ENCODE data around the gene UBE2E2.

Gene UBE2E2

DNA sequence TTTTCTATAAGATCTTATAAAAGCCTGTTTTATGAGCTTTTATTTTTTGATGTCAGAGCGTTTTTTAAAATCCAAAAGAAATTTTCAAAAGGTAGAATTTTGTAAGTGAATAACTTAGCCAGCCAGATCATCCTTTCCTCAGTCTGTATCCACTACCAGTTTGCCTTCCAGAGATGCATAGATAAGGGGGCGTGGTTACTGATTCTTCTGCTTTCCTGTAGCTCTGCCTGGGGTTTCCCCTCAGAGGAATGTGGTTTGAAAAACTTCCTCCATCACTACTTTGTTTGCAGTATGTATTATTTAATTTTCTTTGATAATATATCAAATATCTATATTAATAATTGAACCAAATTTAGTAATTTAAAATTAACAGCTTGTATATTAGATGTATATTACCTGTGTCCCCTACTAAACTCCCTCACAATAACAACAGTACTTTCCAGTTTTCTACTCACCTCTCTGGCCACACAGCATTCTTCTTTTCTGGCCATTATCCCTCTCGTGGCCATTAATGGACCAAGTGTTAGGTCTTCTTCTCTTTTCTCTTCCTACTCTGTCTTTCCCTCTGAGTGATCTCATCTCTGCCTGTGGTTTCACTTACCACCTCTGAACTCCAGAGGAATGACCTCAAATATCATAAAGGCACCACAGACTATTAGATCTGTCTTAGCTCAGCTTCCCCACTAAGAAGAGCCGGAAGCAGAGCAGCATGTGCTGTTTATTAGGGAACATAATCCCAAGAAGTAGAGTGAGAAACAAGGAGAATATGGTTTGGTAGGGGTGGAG lies 239.7 kb downstream of the UBE2E2 start:
- no peaks in the 10 kb centered on the region for H3K36me3 ChIP-seq (ENCODE audit: control insufficient read depth, insufficient read depth, low read length)
- no peaks in the 10 kb centered on the region for H3K9me3 ChIP-seq (ENCODE audit: control insufficient read depth, insufficient read depth, low read length)
- no peak overlapping the region for H3K4me3 ChIP-seq (ENCODE audit: low read depth, low read length)
- peaks cover 20% of the 10 kb centered on the region for H3K4me1 ChIP-seq (ENCODE audit: control insufficient read depth, insufficient read depth, low read length)
- no peak overlapping the region for H3K9ac ChIP-seq (ENCODE audit: low read depth, low read length)
- H3K27me3 ChIP-seq (ENCODE audit: control insufficient read depth, insufficient read depth, low read length): no peaks in the 10 kb centered on the region
- no peak overlapping the region for H3K27ac ChIP-seq (ENCODE audit: low read depth, low read length)

DNA sequence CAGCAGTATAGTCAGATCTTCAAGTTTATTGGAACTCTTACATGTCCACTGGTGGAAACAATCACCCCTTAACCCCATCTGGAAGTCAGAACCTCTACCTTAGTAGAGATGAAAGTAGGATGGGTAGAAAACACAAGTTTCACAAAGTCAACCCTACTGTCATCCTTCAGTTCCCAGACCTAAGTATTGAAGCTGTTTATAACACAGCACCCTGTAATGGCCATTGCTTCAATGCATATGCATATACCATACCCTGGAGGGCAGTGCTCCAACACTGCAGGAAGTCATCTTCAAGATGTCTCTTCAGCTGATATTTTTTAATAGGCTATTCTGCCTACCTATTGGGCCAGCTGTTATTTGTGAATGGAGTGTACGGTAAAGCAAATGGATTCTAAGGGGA lies 241.3 kb downstream of the UBE2E2 start:
- no peaks in the 10 kb centered on the region for H3K27me3 ChIP-seq (ENCODE audit: control insufficient read depth, insufficient read depth, low read length)
- H3K9me3 ChIP-seq (ENCODE audit: control insufficient read depth, insufficient read depth, low read length): no peaks in the 10 kb centered on the region
- no peak overlapping the region for H3K27ac ChIP-seq (ENCODE audit: low read depth, low read length)
- no peak overlapping the region for H3K4me3 ChIP-seq (ENCODE audit: low read depth, low read length)
- H3K36me3 ChIP-seq (ENCODE audit: control insufficient read depth, insufficient read depth, low read length): no peaks in the 10 kb centered on the region
- no peak overlapping the region for H3K9ac ChIP-seq (ENCODE audit: low read depth, low read length)
- H3K4me1 ChIP-seq (ENCODE audit: control insufficient read depth, insufficient read depth, low read length): peaks cover 17% of the 10 kb centered on the region

DNA sequence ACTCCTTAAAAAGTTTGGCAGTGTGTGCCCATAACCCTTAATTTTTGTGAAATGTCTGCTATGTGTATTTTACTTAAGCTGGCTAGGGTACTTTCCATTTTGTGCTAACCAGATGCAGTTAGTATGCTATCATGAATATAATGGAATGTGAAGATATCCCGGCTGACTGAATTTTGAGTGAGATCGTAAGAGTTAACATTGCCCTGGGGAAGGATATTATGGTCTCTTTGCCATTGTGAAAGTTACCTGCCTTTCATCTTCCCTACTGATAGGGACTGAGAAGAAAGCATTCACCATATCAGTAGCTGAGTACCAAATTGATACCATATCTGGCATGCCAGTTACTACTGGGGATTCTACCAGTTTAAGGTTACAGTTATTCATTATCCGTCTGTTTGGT lies 243.2 kb downstream of the UBE2E2 start:
- no peaks in the 10 kb centered on the region for H3K27me3 ChIP-seq (ENCODE audit: control insufficient read depth, insufficient read depth, low read length)
- peaks cover 12% of the 10 kb centered on the region for H3K4me1 ChIP-seq (ENCODE audit: control insufficient read depth, insufficient read depth, low read length)
- H3K27ac ChIP-seq (ENCODE audit: low read depth, low read length): no peak overlapping the region
- no peak overlapping the region for H3K9ac ChIP-seq (ENCODE audit: low read depth, low read length)
- no peaks in the 10 kb centered on the region for H3K9me3 ChIP-seq (ENCODE audit: control insufficient read depth, insufficient read depth, low read length)
- H3K4me3 ChIP-seq (ENCODE audit: low read depth, low read length): no peak overlapping the region
- H3K36me3 ChIP-seq (ENCODE audit: control insufficient read depth, insufficient read depth, low read length): no peaks in the 10 kb centered on the region

DNA sequence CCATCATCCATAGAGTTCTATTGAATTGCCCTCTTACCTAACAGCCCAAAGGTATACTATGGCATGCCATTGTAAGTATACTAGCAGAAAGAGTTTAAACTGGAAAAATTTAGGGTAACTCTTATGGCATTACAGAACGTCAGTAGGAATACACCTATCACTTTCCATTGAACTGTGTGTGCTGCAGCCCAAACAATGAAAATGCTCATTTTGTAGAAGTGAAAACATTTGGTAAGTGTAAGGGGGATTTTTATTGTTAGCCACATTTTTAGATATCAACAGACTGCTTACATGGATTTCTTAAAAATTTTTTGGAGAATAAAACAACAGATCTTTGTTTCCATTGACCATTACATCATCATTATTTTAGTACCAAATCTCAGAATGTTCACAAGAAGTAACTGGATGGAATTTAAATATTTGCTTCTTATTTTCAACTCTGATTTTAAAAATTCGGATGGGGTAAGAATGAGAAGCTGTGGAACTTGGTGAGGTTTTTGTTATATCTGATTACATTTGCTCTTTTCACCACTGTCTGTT lies 245.9 kb downstream of the UBE2E2 start:
- Histone ChIP-seq H3K4me3 (ENCODE audit: low read depth, low read length) (no peak overlapping the region), H3K36me3 (ENCODE audit: control insufficient read depth, insufficient read depth, low read length) (no peaks in the 10 kb centered on the region), H3K27ac (ENCODE audit: low read depth, low read length) (no peak overlapping the region), H3K27me3 (ENCODE audit: control insufficient read depth, insufficient read depth, low read length) (no peaks in the 10 kb centered on the region), H3K9me3 (ENCODE audit: control insufficient read depth, insufficient read depth, low read length) (no peaks in the 10 kb centered on the region), H3K4me1 (ENCODE audit: control insufficient read depth, insufficient read depth, low read length) (0 out of 2 replicates have a peak, but pooled peaks cover under 1% of the 10 kb centered on the region), H3K9ac (ENCODE audit: low read depth, low read length) (no peak overlapping the region)

DNA sequence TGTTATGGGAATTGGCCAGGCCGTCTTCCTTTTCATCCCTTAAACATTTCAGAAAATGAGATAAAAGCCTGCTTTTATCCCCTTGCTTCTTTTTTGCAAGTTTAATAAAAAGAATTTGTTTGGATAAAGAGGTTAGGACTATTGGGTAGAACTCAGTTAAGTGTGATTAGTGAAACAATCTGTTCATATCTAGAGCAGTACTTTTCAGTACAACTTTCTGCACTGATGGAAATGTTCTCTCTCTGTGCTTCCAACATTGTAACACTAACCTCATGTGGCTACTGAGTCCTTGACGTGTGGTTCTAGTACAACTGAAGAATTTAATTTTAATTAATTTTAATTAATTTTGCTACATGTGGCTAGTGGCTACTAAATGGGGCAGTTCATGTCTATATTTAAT lies 246.9 kb downstream of the UBE2E2 start:
- Histone ChIP-seq H3K36me3 (ENCODE audit: control insufficient read depth, insufficient read depth, low read length) (no peaks in the 10 kb centered on the region), H3K4me3 (ENCODE audit: low read depth, low read length) (no peak overlapping the region)

DNA sequence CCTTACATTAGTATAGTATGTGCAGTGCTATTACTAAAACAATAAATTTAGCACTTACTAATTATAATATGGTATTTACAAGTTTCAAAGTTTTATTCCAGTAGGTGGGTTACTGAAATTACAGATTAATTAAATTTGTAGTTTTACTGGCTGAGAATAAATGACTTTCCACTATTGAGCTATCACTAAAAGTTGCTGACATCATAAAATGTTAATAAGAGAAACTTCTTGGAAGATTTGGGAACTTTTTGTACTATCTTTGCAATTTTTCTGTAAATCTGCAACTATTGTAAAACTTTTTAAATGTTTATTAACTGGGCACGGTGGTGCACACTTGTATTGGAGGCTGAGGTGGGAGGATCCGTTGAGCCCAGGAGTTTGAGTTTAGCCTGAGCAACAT lies 247.7 kb downstream of the UBE2E2 start:
- H3K27me3 ChIP-seq (ENCODE audit: control insufficient read depth, insufficient read depth, low read length): no peaks in the 10 kb centered on the region
- no peaks in the 10 kb centered on the region for H3K9me3 ChIP-seq (ENCODE audit: control insufficient read depth, insufficient read depth, low read length)
- H3K27ac ChIP-seq (ENCODE audit: low read depth, low read length): no peak overlapping the region
- H3K9ac ChIP-seq (ENCODE audit: low read depth, low read length): no peak overlapping the region
- H3K4me3 ChIP-seq (ENCODE audit: low read depth, low read length): no peak overlapping the region
- H3K4me1 ChIP-seq (ENCODE audit: control insufficient read depth, insufficient read depth, low read length): peaks cover 12% of the 10 kb centered on the region
- H3K36me3 ChIP-seq (ENCODE audit: control insufficient read depth, insufficient read depth, low read length): no peaks in the 10 kb centered on the region

More for the DNA sequence above, 246.9 kb downstream of the UBE2E2 start:
- Histone ChIP-seq H3K27me3 (ENCODE audit: control insufficient read depth, insufficient read depth, low read length) (no peaks in the 10 kb centered on the region), H3K9ac (ENCODE audit: low read depth, low read length) (no peak overlapping the region), H3K27ac (ENCODE audit: low read depth, low read length) (no peak overlapping the region), H3K4me1 (ENCODE audit: control insufficient read depth, insufficient read depth, low read length) (peaks cover 10% of the 10 kb centered on the region), H3K9me3 (ENCODE audit: control insufficient read depth, insufficient read depth, low read length) (no peaks in the 10 kb centered on the region)

DNA sequence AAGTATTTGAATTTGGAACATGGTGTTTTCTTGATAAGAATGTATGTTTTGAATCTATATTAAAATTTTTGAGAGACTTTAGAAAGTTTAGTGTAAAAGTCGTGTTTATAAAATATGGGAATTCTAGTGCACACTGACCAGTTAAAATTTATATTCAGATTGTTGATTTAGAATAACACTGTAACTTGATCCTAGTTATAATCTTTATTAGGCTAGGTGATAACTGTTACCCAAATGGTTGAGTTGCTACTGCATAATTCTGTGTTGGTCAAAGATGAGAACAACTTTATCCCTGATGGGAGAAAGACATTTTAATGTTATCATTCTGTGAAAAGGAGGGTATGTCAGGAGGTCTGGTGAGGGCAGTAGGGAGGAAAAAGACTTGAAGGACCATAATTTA lies 249.3 kb downstream of the UBE2E2 start:
- Histone ChIP-seq H3K4me3 (ENCODE audit: low read depth, low read length) (no peak overlapping the region), H3K27ac (ENCODE audit: low read depth, low read length) (no peak overlapping the region), H3K36me3 (ENCODE audit: control insufficient read depth, insufficient read depth, low read length) (no peaks in the 10 kb centered on the region), H3K9ac (ENCODE audit: low read depth, low read length) (no peak overlapping the region), H3K27me3 (ENCODE audit: control insufficient read depth, insufficient read depth, low read length) (no peaks in the 10 kb centered on the region), H3K4me1 (ENCODE audit: control insufficient read depth, insufficient read depth, low read length) (peaks cover 12% of the 10 kb centered on the region), H3K9me3 (ENCODE audit: control insufficient read depth, insufficient read depth, low read length) (no peaks in the 10 kb centered on the region)

DNA sequence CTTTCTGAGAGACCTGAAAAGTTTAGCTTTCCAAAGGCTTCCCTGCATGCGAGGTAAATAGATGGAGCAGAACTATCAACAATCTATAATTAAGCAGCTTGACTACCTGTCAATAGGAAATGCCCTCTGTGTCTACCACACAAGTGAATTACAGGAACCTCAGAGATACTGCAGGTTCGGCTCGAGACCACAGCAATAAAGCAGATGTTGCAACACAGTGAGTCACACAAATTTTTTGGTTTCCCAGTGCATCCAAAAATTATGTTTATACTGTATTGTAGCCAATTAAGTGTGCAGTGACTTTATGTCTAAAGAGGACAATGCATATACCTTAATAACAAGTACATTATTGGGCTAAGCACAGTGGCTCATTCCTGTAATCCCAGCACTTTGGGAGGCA lies 252.0 kb downstream of the UBE2E2 start:
- no peak overlapping the region for H3K9ac ChIP-seq (ENCODE audit: low read depth, low read length)
- peaks cover 19% of the 10 kb centered on the region for H3K4me1 ChIP-seq (ENCODE audit: control insufficient read depth, insufficient read depth, low read length)
- no peaks in the 10 kb centered on the region for H3K27me3 ChIP-seq (ENCODE audit: control insufficient read depth, insufficient read depth, low read length)
- no peaks in the 10 kb centered on the region for H3K36me3 ChIP-seq (ENCODE audit: control insufficient read depth, insufficient read depth, low read length)
- no peaks in the 10 kb centered on the region for H3K9me3 ChIP-seq (ENCODE audit: control insufficient read depth, insufficient read depth, low read length)
- no peak overlapping the region for H3K4me3 ChIP-seq (ENCODE audit: low read depth, low read length)
- no peak overlapping the region for H3K27ac ChIP-seq (ENCODE audit: low read depth, low read length)

DNA sequence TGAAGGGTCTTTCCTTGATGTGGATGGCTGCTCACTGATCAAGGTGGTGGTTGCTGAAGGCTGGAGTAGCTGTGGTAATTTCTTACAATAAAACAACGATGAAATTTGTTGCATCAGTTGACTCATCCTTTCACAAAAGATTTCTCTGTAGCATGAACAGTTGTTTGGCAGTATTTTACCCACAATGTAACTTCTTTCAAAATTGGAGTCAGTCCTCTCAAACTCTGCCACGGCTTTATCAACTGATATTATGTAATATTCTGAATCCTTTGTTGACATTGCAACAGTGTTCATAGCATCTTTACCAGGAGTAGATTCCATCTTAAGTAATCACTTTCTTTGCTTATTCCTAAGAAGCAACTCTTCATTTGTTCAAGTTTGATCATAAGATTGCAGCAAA lies 252.6 kb downstream of the UBE2E2 start:
- peaks cover 21% of the 10 kb centered on the region for H3K4me1 ChIP-seq (ENCODE audit: control insufficient read depth, insufficient read depth, low read length)
- no peak overlapping the region for H3K27ac ChIP-seq (ENCODE audit: low read depth, low read length)
- H3K4me3 ChIP-seq (ENCODE audit: low read depth, low read length): no peak overlapping the region
- H3K36me3 ChIP-seq (ENCODE audit: control insufficient read depth, insufficient read depth, low read length): no peaks in the 10 kb centered on the region
- H3K9me3 ChIP-seq (ENCODE audit: control insufficient read depth, insufficient read depth, low read length): no peaks in the 10 kb centered on the region
- H3K9ac ChIP-seq (ENCODE audit: low read depth, low read length): no peak overlapping the region
- no peaks in the 10 kb centered on the region for H3K27me3 ChIP-seq (ENCODE audit: control insufficient read depth, insufficient read depth, low read length)

DNA sequence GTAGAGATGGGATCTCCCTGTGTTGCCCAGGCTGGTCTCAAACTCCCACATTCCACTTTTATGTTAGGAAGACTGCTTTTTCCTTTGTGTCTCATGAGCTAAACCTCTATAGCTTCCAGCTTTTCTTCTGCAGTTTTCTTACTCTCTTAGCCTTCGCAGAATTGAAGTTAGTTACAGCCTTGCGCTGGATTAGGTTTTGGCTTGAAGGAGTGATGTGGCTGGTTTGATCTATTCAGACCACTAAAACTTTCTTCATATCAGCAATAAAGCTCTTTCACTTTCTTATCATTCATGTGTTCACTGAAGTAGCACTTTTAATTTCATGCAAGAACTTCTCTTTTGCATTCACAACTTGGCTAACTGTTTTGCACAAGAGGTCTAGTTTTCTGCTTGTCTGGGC lies 254.6 kb downstream of the UBE2E2 start:
- H3K36me3 ChIP-seq (ENCODE audit: control insufficient read depth, insufficient read depth, low read length): no peaks in the 10 kb centered on the region
- no peak overlapping the region for H3K4me3 ChIP-seq (ENCODE audit: low read depth, low read length)
- no peaks in the 10 kb centered on the region for H3K27me3 ChIP-seq (ENCODE audit: control insufficient read depth, insufficient read depth, low read length)
- no peaks in the 10 kb centered on the region for H3K9me3 ChIP-seq (ENCODE audit: control insufficient read depth, insufficient read depth, low read length)
- H3K27ac ChIP-seq (ENCODE audit: low read depth, low read length): no peak overlapping the region
- H3K4me1 ChIP-seq (ENCODE audit: control insufficient read depth, insufficient read depth, low read length): peaks cover 21% of the 10 kb centered on the region
- no peak overlapping the region for H3K9ac ChIP-seq (ENCODE audit: low read depth, low read length)

DNA sequence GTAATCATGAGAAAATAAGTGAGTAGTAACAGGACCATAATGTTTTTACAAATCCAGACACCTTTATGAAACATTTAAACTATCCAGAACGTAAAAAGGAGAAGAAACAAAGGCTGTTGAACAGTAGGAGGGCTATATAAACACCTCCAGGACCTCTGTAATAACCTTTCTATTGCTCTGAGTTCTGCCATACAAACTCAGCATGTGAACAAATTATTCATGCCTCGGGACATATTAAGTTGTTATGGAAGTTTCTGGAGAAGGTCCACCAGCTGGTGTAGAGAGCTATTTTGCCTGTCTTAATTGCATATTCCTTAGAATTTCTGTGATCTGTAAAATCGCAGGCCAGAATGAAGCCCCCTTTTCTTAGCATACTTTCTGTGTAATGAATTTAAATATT lies 256.3 kb downstream of the UBE2E2 start:
- Histone ChIP-seq H3K4me1 (ENCODE audit: control insufficient read depth, insufficient read depth, low read length) (peaks cover 25% of the 10 kb centered on the region), H3K36me3 (ENCODE audit: control insufficient read depth, insufficient read depth, low read length) (no peaks in the 10 kb centered on the region), H3K27me3 (ENCODE audit: control insufficient read depth, insufficient read depth, low read length) (no peaks in the 10 kb centered on the region), H3K9me3 (ENCODE audit: control insufficient read depth, insufficient read depth, low read length) (no peaks in the 10 kb centered on the region), H3K27ac (ENCODE audit: low read depth, low read length) (no peak overlapping the region), H3K9ac (ENCODE audit: low read depth, low read length) (no peak overlapping the region), H3K4me3 (ENCODE audit: low read depth, low read length) (no peak overlapping the region)

All from HUES48 (cell line).